Activated naive CD4-positive, alpha-beta T cell treated with anti-CD3 and anti-CD28 coated beads, Interleukin-2, amount 50 U/mL, for 16 hours (primary cell): Measurements from ENCODE around the gene SLC25A20.

ENCODE experiments used
- DNase-seq: peaks from one replicate; pipeline ENCODE4 v3.0.0-alpha.2; 2020

Gene SLC25A20

DNA sequence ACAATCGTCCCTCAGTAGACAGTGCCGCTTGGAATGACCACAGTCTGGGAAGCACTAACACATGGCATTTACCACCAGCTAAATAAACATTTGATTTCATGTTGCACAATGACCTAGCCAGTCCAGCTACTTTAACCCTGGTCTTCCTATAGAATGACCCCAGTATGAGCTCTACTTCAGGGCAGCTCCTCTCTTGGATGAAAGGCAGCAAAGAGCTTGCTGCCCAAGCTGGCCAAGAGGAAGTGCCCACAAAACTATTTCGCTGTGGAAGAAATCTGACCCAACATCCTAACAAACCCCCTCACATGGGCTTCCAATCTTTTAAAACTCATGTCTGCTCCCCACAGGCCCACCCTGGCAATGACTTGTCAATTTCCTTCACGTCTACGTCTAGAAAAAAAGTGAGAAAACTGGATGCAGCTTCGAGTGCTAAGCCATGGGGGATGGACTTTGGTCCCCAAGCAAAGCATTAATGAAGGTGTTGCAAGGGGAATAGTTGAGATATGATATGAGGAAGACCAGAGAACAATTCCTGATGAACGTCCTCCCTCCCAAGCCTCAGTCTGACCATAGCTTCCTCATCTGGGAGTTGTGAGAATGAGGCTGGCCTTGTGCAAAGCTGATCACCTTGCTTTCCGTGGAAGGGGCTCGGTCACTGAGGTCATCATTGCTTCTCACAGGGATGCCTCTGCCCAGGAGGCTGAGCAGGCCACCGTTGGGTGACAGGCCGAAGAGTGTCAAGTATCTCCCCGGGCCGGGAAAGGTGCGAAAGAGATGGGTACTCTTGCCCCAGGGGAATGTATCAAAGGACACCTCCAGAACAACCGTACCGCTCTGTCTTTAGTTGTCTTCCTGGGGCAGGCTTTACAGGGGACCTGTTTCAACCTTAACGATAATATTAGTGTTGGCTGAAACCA, 964 bp downstream of the SLC25A20 start:
- no peak for DNase-seq

DNA sequence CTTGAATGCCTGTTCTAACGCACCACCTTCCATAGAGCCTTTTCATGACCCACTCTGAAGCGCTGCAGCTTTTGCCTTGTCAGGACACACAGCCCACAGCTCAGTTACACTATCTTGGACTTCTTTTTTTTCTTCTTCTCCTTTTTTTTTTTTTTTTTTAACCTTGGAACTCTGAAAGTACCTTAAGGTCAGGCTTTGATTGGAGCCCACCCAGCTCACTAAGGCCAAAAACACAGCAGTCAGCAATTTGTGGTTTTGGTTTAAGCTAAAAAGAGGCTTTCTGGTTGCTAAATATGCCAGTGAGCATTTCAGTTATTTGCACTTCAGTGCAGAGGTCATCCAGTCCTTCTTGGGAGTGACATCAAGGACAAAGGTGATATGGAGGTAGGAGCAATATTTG, 1.7 kb downstream of the SLC25A20 start:
- DNase-seq = no peak

DNA sequence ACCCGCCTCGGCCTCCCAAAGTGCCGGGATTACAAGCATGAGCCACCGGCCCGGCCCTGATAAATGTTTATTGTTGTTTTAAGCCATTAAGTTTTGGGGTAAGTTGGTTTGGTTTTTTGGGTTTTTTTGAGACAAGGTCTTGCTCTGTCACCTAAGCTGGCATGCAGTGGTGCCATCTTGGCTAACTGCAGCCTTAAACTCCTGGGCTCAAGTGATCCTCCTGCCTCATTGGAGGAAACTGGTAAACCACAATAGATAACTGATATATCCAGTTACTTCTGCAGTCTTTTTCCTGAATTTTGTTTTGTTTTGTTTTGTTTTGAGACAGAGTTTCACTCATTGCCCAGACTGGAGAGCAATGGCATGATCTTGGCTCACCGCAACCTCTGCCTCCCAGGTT, 4.2 kb downstream of the SLC25A20 start:
- no peak for DNase-seq

GRCh38 chr3:48891606-48892005, 7.1 kb downstream of the SLC25A20 start:
- DNase-seq = no peak

- DNase-seq = no peak
Observed at GRCh38 chr3:48885753-48886152, 12.9 kb downstream of the SLC25A20 start.

DNA sequence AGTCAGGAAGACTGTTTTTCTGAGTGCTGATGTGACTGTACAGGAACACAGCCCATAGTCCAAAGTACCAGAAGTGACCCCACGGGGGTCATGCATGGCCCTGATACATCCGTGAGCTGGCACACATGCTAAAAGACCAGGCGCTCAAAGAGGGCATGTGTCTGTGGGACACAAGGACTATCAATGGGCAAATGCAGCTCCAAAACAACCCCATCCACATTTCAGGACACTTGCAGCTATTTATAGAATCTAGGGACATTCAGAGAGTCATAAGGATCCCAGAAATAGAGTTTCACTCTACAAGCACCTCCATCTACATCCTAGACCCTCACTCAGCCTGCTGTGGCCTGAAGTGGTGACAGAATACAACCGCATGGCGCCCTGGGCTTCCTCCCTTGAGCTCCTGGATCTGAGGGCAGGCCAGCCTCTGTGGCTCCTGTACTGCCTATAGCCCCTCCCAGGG, 17.0 kb downstream of the SLC25A20 start:
- DNase-seq = no peak

DNA sequence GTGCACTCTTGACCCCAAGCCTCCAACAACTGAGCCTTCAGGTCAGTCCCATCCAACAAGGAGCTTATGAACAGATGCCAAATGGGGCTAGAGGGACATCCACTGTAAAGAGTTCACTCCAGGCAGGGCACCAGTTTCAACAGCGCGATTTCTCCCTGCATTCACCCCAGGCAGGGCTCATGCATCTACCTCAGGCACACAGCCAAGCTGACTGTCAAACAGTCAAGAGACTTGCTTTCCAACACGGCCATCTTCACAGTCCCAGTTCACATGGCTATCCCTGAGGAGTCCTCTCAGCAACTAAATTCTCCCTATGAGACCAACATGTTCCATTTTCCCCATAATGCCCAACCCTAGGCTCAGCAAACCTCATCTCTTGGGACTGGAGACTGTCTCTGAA, 17.7 kb downstream of the SLC25A20 start:
- no peak for DNase-seq

DNA sequence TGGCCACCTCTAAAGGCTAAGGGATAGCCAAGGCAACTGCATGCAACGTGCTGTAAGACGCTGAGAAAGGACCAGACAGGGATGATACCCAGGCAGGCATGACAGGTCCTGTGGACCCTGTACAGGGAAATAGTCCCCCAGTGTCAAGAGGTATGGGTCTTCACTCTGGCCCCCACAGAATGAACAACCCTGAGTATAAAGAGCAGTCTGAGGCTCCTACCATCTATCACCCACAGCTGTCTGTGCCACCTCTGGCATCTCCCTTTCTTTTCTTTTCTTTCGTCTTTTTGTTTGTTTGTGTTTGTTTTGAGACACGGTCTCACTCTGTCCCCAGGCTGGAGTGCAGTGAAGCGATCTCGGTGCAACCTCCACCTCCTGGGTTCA, 18.7 kb downstream of the SLC25A20 start:
- DNase-seq = no peak

DNA sequence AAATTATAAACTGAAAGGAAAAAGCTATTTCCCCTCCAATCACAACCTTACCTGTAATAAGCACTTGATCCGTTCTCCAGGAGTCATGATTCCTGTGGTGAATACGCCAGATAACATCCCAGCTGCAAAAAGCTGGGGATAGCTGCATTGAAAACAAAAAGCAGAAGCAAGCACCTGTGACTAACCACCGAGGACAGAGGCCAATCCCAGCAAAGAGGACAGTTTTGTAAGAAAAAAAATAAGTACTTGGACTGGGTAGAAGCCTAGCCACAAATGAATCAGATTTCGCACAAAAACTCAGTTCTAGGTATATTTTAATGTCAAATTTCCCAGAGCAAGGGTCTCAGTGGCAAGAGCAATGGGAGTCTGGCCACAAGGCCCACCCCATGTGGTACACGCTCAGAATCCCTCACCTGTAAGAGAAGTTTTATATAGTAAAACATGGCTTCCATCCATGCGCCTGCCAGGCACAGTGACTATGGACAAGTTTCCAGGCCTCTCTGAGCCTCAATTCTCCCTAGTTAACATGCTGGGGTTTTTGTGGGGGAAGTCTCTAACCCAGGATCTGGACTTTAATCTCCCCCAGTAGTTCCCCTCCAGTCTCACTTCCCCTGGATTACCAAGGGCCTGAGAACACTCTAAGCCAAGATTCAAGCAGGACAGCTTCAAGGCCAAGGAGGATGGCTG, 19.2 kb downstream of the SLC25A20 start:
- no peak for DNase-seq

DNA sequence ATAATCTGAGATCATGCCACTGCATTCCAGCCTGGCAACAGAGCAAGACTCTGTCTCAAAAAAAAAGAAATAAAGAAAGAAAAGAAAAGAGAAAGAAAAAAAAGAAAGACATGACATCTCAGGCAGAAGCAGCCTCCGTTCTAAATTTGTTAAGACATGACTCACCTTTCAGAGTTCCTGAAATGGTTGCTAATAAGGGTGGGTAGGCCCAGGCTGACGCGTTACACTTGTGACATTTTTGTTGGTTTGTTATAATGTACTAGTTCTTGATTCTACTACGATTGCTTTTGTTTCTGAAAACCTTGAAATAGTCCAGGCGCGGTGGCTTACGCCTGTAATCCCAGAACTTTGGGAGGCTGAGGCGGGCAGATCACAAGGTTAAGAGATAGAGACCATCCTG, 21.0 kb downstream of the SLC25A20 start:
- no peak for DNase-seq

DNA sequence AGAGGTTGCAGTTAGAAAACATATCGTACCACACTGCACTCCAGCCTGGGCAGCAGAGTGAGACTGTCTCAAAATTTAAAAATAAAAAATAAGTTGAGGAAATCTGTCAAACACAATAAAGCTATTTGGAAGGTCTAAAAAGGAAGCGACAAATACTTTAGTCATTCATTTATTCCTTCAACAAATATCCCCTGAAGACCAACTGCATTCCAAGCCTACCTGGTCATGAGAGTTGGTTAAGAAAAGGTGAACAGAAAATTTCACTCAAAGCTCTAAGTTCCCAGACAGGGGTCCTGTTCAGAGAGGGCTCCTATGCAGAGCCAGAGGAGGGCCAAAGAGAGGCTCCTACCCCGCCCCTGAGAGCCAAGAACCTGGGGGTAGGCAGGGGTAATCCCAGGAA, 35.6 kb downstream of the SLC25A20 start:
- no peak for DNase-seq

DNA sequence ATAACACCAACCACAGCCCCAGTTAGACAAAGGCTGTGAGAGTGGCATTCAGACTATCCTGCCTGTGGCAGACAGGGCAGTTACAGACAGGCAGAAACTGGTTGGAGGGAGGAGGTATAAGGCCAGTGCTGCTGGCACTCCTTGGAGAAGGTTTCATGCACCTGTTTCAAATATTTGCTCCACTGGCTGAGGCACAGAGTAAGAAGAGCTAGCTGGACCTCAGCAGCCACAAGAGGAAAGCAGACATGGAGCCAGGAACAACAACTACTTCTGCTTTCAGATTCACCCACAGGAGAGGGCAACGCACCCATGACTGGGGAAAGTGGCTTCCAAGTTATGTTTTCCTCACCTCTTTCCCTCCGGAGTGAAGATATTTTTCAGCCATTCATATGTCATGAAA, 39.5 kb downstream of the SLC25A20 start:
- DNase-seq = no peak

GRCh38 chr3:48858709-48859108, 40.0 kb downstream of the SLC25A20 start:
- no peak for DNase-seq

- DNase-seq = no peak
Observed at GRCh38 chr3:48857641-48858040, 41.0 kb downstream of the SLC25A20 start.

DNA sequence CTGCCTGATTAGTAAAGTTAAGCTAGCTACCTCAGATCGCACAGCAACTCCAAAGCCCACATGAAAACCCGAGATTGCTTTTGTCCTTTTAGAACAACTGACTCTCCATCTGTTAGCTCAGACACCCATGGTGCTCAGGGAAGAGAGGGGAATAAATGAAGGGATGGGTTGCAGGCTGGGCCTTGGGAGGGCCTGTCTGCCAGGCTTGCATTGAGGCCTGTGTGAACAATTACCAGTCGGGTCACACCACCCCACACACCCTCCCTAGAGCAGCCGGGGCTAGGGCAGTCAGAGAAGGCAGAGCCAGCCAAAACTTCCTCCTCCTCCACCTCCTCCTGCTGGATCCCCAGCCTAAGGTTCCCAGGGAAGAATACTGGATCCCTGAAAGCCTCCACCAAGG, 42.2 kb downstream of the SLC25A20 start:
- DNase-seq = no peak

- no peak for DNase-seq
Observed at GRCh38 chr3:48855681-48856447, 42.8 kb downstream of the SLC25A20 start.

DNA sequence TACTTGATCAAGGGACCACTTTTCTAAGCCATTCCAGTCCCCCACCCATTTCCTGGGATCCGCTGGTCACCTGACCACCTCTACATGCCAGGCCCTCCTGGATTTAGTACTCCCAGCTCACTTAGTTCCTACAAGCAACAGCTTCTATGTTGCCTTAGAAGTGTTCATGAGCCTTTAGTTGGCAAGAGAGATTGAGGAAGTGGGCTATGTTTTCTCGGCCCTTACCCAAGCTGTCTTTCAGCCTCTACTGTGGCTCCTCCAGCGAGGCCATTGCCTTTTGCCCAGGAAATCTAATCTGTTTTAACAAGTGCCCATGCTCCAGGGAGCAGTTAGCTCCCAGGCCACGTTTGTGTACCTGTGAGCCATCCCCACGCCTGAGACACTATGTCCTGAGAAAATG, 46.5 kb downstream of the SLC25A20 start:
- no peak for DNase-seq

GRCh38 chr3:48851407-48851806, 47.3 kb downstream of the SLC25A20 start:
- DNase-seq = no peak

GRCh38 chr3:48848816-48849515, 49.7 kb downstream of the SLC25A20 start:
- no peak for DNase-seq

DNA sequence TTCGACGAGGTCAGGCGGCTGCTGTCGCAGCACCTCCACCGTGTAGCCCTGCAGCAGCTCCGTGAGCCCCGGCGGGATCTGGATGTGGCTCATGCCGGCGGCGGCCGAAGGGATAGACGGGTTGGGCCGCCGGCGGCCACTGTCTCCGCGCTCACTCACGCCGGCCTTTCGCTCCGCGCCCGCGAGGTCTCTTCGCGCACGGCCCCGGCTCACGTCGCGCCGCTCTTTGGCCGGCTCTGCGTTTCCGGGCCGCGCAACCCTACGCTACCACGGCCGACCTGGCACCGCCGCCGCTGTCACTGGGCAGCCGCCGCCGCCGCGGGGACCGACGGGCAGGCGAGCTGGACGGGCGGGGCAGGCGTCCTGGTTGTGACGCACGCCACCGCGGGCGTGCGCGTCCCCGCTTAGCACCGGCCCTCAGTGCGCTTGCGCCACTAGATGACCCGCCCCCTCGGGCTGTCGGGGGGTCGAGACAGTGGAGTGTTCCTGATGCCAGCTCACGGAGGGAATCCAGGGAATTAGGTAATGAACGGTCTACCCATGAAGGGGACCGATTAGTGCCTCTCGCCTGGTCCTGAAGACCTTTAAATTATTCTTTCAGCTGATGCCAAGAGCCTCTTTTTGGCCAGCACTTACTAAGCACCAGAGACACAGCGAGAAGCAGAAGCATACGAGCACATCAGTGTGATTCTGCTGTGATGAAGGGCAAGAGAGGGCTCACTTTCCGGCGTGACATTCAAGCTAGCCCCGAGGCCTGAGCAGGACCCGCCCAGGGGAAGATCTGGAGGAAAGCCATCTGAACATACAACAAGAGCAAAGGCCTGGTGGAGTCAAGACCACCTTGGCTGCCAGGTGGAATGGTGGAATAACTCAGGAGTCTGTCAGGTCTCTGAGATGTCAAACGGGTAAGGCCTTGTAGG, 50.9 kb downstream of the SLC25A20 start, which contains the start of gene PRKAR2A:
Gene PRKAR2A, minus strand, starts transcription at position 371 of the 920 bp plus-strand sequence. Its CDS starts 278 bp downstream, at position 93.
- peak; percentile 82 for DNase-seq

DNA sequence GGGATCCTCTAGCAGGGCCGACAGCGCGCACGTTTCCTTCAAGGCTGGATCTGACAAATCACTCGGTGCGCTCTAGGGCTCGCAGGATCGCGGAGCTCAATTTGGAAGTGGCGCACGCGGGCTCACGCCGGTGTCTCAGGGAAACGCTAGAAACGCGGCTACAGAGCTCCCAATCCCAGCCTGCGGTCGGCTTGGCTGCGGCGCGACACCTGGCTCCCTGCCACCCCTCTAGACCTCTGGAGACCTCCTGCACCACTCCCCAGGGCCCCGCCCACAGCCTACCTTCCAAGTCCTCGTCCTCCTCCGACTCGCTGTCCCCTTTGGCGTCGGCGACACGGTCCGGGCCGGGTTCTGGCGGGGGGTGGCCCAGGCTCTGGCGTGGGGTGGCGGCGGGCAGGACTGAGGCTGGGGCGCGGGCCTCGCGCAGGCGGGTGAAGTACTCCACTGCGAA, 51.6 kb downstream of the SLC25A20 start:
- peak; percentile 56 for DNase-seq
